GM23338 (cell line): ENCODE results near the gene BCAP29.

Experiments used
- CREB1 ChIP-seq: fragments of 250-450 bp; sonication (Bioruptor Pico); IDR thresholded peaks from 2 replicates; pipeline ENCODE4 v1.5.0; 2020; ENCODE audit warnings: low read depth, mild to moderate bottlenecking, moderate library complexity
- CTCF ChIP-seq, 2 experiments: fragments of 200-600 bp in 1 of 2; sonication (generic) in 1 of 2; conservative IDR thresholded peaks; 2 replicates each; pipeline versions ENCODE4 v1.5.1 to v1.6.1; 2016 to 2017; ENCODE audit warnings: antibody characterized with exemption in 2 of 2, low read depth in 2 of 2, mild to moderate bottlenecking in 2 of 2, moderate library complexity in 1 of 2
- ETS1 ChIP-seq: IDR thresholded peaks from 2 replicates; pipeline ENCODE4 v1.6.1; 2016; ENCODE audit warnings: antibody characterized with exemption
- EZH2 ChIP-seq: fragments of 200-600 bp; sonication (generic); IDR thresholded peaks from one replicate; pipeline ENCODE4 v1.8.0; 2017; ENCODE audit warnings: antibody characterized with exemption, mild to moderate bottlenecking, low read depth; ENCODE audit not compliant: unreplicated experiment
- EZH2phosphoT487 ChIP-seq: fragments of 200-600 bp; sonication (generic); IDR thresholded peaks from one replicate; pipeline ENCODE4 v1.8.1; 2018; ENCODE audit warnings: antibody characterized with exemption; ENCODE audit not compliant: unreplicated experiment
- JUNB ChIP-seq: IDR thresholded peaks from one replicate; pipeline ENCODE4 v1.6.1; 2016; ENCODE audit warnings: antibody characterized with exemption; ENCODE audit not compliant: unreplicated experiment
- NANOG ChIP-seq: IDR thresholded peaks from 2 replicates; pipeline ENCODE4 v1.6.1; 2016; ENCODE audit warnings: antibody characterized with exemption, borderline replicate concordance
- POLR2AphosphoS5 ChIP-seq: IDR thresholded peaks from 2 replicates; pipeline ENCODE4 v1.6.1; 2016; ENCODE audit warnings: antibody characterized with exemption, low read depth
- REST ChIP-seq: IDR thresholded peaks from one replicate; pipeline ENCODE4 v1.6.1; 2018; ENCODE audit warnings: antibody characterized with exemption; ENCODE audit not compliant: unreplicated experiment
- STAT1 ChIP-seq: IDR thresholded peaks from one replicate; pipeline ENCODE4 v1.6.1; 2016; ENCODE audit warnings: antibody characterized with exemption; ENCODE audit not compliant: unreplicated experiment
- ZNF114 ChIP-seq: fragments of 250-450 bp; sonication (Bioruptor Pico); IDR thresholded peaks from 2 replicates; pipeline ENCODE4 v1.5.0; 2020; ENCODE audit warnings: mild to moderate bottlenecking, moderate library complexity
- ZNF331 ChIP-seq: fragments of 250-450 bp; sonication (Bioruptor Pico); IDR thresholded peaks from 2 replicates; pipeline ENCODE4 v1.5.0; 2020; ENCODE audit warnings: low read depth, mild to moderate bottlenecking, moderate library complexity

DNA sequence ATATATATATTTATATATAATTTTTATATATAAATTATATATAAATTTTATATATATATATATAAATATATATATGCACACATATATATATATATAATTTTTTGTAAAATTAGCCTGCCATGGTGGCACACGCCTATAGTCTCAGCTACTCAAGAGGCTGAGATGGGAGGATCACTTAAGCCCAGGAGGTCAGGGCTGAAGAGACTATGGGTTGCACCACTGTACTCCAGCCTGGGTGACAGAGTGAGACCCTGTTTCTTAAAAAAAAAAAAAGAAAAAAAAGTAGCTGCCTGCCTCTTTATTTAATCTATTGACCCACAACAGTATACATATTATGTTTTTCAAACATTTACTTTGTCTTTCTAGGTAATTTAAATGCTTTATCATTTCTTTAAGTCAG, 19.2 kb downstream of the BCAP29 start:
- TF ChIP-seq REST (no peak), CTCF (conservative IDR thresholded peaks at IDR 0.05; ENCODE audit: low read depth in 2 of 2) (no peak), POLR2AphosphoS5 (no peak), EZH2phosphoT487 (no peak), EZH2 (no peak), JUNB (no peak), CREB1 (CRISPR knock-in tag) (no peak), ZNF331 (CRISPR knock-in tag) (no peak), NANOG (no peak), ETS1 (no peak), STAT1 (no peak), ZNF114 (CRISPR knock-in tag) (no peak)
